ENCODE measurements around the gene PXDN.

The PXDN gene

DNA sequence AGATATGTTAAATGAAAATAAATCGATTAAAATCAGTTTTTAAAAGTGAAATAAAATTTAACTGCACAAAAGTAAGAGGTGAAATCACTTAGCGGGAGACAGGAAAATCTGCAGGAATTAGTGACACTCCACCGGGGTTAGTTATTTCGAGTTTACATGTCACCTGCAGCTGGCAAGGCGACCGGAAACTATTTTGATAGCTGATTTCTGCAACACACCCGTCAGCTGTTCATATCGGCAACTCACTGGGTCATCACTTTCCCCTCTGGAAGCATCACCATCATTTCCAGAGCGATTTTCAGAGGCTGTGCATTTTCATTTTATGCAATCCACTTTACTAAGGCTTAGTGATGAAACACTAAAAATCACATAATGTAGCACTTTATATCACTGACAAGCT is 52.9 kb downstream of the PXDN start:
- ATAC-seq = no peak
- TF ChIP-seq ESRRG (CRISPR knock-in tag; IDR thresholded peaks at IDR 0.05) (no peak), OSR1 (CRISPR knock-in tag; IDR thresholded peaks at IDR 0.05) (no peak), ISL1 (CRISPR knock-in tag; IDR thresholded peaks at IDR 0.05) (no peak), GLIS3 (CRISPR knock-in tag; IDR thresholded peaks at IDR 0.05) (no peak), ZC3H10 (CRISPR knock-in tag; IDR thresholded peaks at IDR 0.05) (no peak), ZNF565 (CRISPR knock-in tag; conservative IDR thresholded peaks at IDR 0.05; ENCODE audit: low read depth) (no peak), BACH2 (CRISPR knock-in tag; IDR thresholded peaks at IDR 0.05; ENCODE audit: borderline replicate concordance) (no peak)
- TF ChIP-seq, protein P1, sequence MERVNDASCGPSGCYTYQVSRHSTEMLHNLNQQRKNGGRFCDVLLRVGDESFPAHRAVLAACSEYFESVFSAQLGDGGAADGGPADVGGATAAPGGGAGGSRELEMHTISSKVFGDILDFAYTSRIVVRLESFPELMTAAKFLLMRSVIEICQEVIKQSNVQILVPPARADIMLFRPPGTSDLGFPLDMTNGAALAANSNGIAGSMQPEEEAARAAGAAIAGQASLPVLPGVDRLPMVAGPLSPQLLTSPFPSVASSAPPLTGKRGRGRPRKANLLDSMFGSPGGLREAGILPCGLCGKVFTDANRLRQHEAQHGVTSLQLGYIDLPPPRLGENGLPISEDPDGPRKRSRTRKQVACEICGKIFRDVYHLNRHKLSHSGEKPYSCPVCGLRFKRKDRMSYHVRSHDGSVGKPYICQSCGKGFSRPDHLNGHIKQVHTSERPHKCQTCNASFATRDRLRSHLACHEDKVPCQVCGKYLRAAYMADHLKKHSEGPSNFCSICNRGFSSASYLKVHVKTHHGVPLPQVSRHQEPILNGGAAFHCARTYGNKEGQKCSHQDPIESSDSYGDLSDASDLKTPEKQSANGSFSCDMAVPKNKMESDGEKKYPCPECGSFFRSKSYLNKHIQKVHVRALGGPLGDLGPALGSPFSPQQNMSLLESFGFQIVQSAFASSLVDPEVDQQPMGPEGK (CRISPR knock-in tag; IDR thresholded peaks at IDR 0.05; ENCODE audit: borderline replicate concordance) = no peak
- TF ChIP-seq, protein P2, sequence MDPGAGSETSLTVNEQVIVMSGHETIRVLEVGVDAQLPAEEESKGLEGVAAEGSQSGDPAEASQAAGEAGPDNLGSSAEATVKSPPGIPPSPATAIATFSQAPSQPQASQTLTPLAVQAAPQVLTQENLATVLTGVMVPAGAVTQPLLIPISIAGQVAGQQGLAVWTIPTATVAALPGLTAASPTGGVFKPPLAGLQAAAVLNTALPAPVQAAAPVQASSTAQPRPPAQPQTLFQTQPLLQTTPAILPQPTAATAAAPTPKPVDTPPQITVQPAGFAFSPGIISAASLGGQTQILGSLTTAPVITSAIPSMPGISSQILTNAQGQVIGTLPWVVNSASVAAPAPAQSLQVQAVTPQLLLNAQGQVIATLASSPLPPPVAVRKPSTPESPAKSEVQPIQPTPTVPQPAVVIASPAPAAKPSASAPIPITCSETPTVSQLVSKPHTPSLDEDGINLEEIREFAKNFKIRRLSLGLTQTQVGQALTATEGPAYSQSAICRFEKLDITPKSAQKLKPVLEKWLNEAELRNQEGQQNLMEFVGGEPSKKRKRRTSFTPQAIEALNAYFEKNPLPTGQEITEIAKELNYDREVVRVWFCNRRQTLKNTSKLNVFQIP (CRISPR knock-in tag; IDR thresholded peaks at IDR 0.05; ENCODE audit: borderline replicate concordance, low read depth) = no peak

DNA sequence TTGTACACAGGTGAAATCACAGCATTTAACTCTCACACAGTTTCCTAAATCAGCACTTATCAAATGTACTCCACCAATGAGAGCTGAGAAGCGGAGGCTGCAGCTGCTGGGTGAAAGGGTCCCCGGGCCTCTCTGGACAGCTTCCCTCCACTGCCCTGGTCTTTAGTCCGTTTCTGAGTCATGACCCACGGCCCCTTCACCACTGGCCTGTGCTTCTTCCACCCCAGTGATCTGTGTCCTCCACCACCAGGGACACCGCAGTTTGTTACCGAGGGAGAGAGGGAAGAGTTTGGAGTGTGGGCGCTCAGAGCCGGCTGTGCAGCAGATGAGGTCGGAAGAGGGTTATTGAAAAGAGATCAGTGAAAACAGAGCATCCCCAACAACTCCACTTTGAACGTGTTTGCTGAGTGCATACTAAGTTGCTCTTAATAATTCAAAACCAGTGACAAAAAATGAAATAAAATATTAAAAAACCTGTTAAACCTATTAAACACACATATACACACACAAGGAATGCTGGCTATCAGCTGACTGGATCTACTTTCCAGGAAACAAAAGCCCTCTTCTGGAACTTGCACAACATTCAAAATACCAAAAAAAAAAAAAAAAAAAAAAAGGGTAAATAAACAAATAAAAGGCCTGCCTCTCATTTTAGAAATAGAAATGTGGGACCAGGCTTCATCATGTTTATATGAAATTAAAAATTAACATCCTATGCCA is 54.1 kb downstream of the PXDN start:
- TF ChIP-seq BACH2 (CRISPR knock-in tag; IDR thresholded peaks at IDR 0.05; ENCODE audit: borderline replicate concordance) (no peak), PPARA (CRISPR knock-in tag; IDR thresholded peaks at IDR 0.05; ENCODE audit: borderline replicate concordance) (no peak), TOX (CRISPR knock-in tag; IDR thresholded peaks at IDR 0.05; ENCODE audit: borderline replicate concordance) (no peak), ISL1 (CRISPR knock-in tag; IDR thresholded peaks at IDR 0.05) (no peak), SNAI2 (CRISPR knock-in tag; IDR thresholded peaks at IDR 0.05) (no peak), ZNF70 (CRISPR knock-in tag; IDR thresholded peaks at IDR 0.05) (no peak), TCF4 (CRISPR knock-in tag; IDR thresholded peaks at IDR 0.05; ENCODE audit: borderline replicate concordance) (no peak), GLIS3 (CRISPR knock-in tag; IDR thresholded peaks at IDR 0.05) (no peak), ZFP3 (CRISPR knock-in tag; IDR thresholded peaks at IDR 0.05) (no peak), ZNF565 (CRISPR knock-in tag; conservative IDR thresholded peaks at IDR 0.05; ENCODE audit: low read depth) (no peak), ZFP30 (CRISPR knock-in tag; IDR thresholded peaks at IDR 0.05) (no peak), RARB (CRISPR knock-in tag; IDR thresholded peaks at IDR 0.05) (no peak), ZNF8 (CRISPR knock-in tag; IDR thresholded peaks at IDR 0.05) (no peak), ARNTL (CRISPR knock-in tag; IDR thresholded peaks at IDR 0.05; ENCODE audit: borderline replicate concordance, low read depth) (no peak), CSDC2 (CRISPR knock-in tag; IDR thresholded peaks at IDR 0.05) (no peak)
- TF ChIP-seq, protein P3, sequence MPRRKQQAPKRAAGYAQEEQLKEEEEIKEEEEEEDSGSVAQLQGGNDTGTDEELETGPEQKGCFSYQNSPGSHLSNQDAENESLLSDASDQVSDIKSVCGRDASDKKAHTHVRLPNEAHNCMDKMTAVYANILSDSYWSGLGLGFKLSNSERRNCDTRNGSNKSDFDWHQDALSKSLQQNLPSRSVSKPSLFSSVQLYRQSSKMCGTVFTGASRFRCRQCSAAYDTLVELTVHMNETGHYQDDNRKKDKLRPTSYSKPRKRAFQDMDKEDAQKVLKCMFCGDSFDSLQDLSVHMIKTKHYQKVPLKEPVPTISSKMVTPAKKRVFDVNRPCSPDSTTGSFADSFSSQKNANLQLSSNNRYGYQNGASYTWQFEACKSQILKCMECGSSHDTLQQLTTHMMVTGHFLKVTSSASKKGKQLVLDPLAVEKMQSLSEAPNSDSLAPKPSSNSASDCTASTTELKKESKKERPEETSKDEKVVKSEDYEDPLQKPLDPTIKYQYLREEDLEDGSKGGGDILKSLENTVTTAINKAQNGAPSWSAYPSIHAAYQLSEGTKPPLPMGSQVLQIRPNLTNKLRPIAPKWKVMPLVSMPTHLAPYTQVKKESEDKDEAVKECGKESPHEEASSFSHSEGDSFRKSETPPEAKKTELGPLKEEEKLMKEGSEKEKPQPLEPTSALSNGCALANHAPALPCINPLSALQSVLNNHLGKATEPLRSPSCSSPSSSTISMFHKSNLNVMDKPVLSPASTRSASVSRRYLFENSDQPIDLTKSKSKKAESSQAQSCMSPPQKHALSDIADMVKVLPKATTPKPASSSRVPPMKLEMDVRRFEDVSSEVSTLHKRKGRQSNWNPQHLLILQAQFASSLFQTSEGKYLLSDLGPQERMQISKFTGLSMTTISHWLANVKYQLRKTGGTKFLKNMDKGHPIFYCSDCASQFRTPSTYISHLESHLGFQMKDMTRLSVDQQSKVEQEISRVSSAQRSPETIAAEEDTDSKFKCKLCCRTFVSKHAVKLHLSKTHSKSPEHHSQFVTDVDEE (CRISPR knock-in tag; IDR thresholded peaks at IDR 0.05) = no peak
- TF ChIP-seq, protein P2 (CRISPR knock-in tag; IDR thresholded peaks at IDR 0.05; ENCODE audit: borderline replicate concordance, low read depth) = no peak
- TF ChIP-seq, protein P4, sequence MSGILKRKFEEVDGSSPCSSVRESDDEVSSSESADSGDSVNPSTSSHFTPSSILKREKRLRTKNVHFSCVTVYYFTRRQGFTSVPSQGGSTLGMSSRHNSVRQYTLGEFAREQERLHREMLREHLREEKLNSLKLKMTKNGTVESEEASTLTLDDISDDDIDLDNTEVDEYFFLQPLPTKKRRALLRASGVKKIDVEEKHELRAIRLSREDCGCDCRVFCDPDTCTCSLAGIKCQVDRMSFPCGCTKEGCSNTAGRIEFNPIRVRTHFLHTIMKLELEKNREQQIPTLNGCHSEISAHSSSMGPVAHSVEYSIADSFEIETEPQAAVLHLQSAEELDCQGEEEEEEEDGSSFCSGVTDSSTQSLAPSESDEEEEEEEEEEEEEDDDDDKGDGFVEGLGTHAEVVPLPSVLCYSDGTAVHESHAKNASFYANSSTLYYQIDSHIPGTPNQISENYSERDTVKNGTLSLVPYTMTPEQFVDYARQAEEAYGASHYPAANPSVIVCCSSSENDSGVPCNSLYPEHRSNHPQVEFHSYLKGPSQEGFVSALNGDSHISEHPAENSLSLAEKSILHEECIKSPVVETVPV (CRISPR knock-in tag; IDR thresholded peaks at IDR 0.05) = no peak
- no peak for ATAC-seq
